ENCODE results near the gene VANGL2.

- TF ChIP-seq POLR2A (IDR thresholded peaks at IDR 0.05): no peak
- no peak for TF ChIP-seq POLR2AphosphoS5 (IDR thresholded peaks at IDR 0.05)
- TF ChIP-seq CTCF (IDR thresholded peaks at IDR 0.05): no peak
Observed at GRCh38 chr1:160358073-160358472, 42.3 kb upstream of the VANGL2 start.

All from prostate gland (tissue), 2 donors.